DND-41 (cell line): ENCODE measurements around the gene SCLY.

ENCODE experiments used
- ATAC-seq: fragments of 200-7000 bp; cut with Tn5 transposase; 3 replicates; pipeline ENCODE4 v1.9.1; 2021; ENCODE audit warnings: low read depth; ENCODE audit not compliant: insufficient read depth
- DNase-seq: peaks from one replicate; pipeline ENCODE4 v3.0.0-alpha.2; 2020
- H2AFZ ChIP-seq: 2 replicates; pipeline ENCODE4 v1.6.0; 2012; ENCODE audit warnings: low read depth, low read length
- H3K27ac ChIP-seq: 2 replicates; pipeline ENCODE4 v1.5.1; 2012; ENCODE audit warnings: low read length, inconsistent platforms
- H3K27me3 ChIP-seq: fragments of 200-600 bp; sonication (generic); 2 replicates; pipeline ENCODE4 v1.6.0; 2012; ENCODE audit warnings: low read length, mild to moderate bottlenecking, inconsistent platforms; ENCODE audit not compliant: insufficient read depth, poor library complexity
- H3K36me3 ChIP-seq: 2 replicates; pipeline ENCODE4 v1.5.1; 2012; ENCODE audit warnings: low read length, inconsistent platforms; ENCODE audit not compliant: insufficient read depth
- H3K4me1 ChIP-seq: 2 replicates; pipeline ENCODE4 v1.5.1; 2012; ENCODE audit warnings: mild to moderate bottlenecking, low read length; ENCODE audit not compliant: insufficient read depth
- H3K4me2 ChIP-seq: 2 replicates; pipeline ENCODE4 v1.6.0; 2012; ENCODE audit warnings: mild to moderate bottlenecking, moderate library complexity, low read length, inconsistent platforms; ENCODE audit not compliant: insufficient read depth
- H3K4me3 ChIP-seq, 2 experiments: fragments of 200-600 bp in 1 of 2; shearing (Covaris generic) in 1 of 2; 2 replicates each; pipeline ENCODE4 v1.5.1; 2012 to 2016; ENCODE audit warnings: inconsistent platforms in 2 of 2, low read length in 2 of 2, mild to moderate bottlenecking in 2 of 2, low read depth in 1 of 2, moderate library complexity in 1 of 2
- H3K79me2 ChIP-seq: 2 replicates; pipeline ENCODE4 v1.6.0; 2012; ENCODE audit warnings: low read length, inconsistent platforms; ENCODE audit not compliant: insufficient read depth
- H3K9ac ChIP-seq: 2 replicates; pipeline ENCODE4 v1.6.0; 2012; ENCODE audit warnings: low read depth, mild to moderate bottlenecking, inconsistent platforms, low read length, moderate library complexity
- H3K9me3 ChIP-seq: 2 replicates; pipeline ENCODE4 v1.5.1; 2012; ENCODE audit warnings: low read length, moderate library complexity, mild to moderate bottlenecking, inconsistent platforms; ENCODE audit not compliant: insufficient read depth, severe bottlenecking
- H4K20me1 ChIP-seq: 2 replicates; pipeline ENCODE4 v1.6.0; 2012; ENCODE audit warnings: low read length; ENCODE audit not compliant: insufficient read depth
- EZH2 ChIP-seq: IDR thresholded peaks from 3 replicates; pipeline ENCODE4 v1.6.1; 2012; ENCODE audit warnings: borderline replicate concordance, low read depth, mild to moderate bottlenecking, moderate library complexity, low read length, inconsistent platforms; ENCODE audit not compliant: severe bottlenecking
- TF ChIP-seq, protein P1 (sequence below): IDR thresholded peaks from 2 replicates; pipeline ENCODE4 v1.5.1; 2012; ENCODE audit warnings: borderline replicate concordance, low read length, moderate library complexity, mild to moderate bottlenecking; ENCODE audit not compliant: poor library complexity, severe bottlenecking; ENCODE audit errors: extremely low read depth

Gene SCLY

DNA sequence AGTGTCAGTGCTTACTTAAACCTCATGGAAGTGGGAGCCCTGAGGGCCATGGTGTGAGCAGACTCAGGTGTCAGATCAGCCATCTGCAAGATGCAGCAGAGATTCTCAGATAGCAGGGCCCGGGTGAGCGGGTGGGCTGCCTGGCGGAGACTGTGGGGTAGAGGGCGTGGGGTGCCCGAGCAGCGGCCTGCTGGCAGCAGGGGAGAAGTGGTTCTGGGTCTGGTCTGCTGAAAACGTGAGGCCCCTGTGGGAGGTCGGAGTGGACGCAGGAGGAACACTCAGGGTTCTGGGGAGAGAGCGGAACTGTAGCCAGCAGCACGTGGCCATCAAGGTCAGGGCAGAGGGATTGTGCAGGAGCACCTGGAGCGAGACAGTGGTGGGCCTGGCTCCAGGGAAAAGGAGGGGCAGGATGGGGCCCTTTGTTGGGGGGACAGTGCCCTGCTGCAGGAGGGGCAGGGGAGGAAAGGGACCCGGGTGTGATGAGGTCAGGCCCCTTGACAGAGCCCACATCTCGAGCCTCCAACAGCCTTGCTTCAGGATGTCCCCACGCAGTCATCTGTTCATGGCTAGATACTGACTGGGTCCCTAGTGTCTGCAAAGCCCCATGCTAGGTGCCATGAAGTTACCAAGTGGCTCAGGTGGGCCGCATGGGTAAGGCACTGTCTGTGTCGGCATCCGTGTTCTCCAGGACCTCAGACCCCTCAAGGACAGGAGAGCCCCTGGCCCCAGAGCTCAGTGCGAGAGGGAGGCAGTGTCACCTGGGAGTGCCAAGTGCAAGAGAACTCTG lies 36.6 kb downstream of the SCLY start:
- H3K27ac ChIP-seq = no peak overlapping the region
- peaks cover 14% of the 10 kb centered on the region for H4K20me1 ChIP-seq
- no peak overlapping the region for H3K4me2 ChIP-seq
- TF ChIP-seq EZH2 = no peak
- TF ChIP-seq, protein P1, sequence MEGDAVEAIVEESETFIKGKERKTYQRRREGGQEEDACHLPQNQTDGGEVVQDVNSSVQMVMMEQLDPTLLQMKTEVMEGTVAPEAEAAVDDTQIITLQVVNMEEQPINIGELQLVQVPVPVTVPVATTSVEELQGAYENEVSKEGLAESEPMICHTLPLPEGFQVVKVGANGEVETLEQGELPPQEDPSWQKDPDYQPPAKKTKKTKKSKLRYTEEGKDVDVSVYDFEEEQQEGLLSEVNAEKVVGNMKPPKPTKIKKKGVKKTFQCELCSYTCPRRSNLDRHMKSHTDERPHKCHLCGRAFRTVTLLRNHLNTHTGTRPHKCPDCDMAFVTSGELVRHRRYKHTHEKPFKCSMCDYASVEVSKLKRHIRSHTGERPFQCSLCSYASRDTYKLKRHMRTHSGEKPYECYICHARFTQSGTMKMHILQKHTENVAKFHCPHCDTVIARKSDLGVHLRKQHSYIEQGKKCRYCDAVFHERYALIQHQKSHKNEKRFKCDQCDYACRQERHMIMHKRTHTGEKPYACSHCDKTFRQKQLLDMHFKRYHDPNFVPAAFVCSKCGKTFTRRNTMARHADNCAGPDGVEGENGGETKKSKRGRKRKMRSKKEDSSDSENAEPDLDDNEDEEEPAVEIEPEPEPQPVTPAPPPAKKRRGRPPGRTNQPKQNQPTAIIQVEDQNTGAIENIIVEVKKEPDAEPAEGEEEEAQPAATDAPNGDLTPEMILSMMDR = no peak
- no peak overlapping the region for H2AFZ ChIP-seq
- H3K9me3 ChIP-seq = no peaks in the 10 kb centered on the region
- no peaks in the 10 kb centered on the region for H3K27me3 ChIP-seq
- no peak for ATAC-seq
- H3K4me3 ChIP-seq = no peak overlapping the region
- no peak overlapping the region for H3K9ac ChIP-seq
- peak; percentile 3 for DNase-seq
- H3K79me2 ChIP-seq = no peaks in the 10 kb centered on the region
- no peaks in the 10 kb centered on the region for H3K4me1 ChIP-seq
- H3K36me3 ChIP-seq = peaks cover 31% of the 10 kb centered on the region

DNA sequence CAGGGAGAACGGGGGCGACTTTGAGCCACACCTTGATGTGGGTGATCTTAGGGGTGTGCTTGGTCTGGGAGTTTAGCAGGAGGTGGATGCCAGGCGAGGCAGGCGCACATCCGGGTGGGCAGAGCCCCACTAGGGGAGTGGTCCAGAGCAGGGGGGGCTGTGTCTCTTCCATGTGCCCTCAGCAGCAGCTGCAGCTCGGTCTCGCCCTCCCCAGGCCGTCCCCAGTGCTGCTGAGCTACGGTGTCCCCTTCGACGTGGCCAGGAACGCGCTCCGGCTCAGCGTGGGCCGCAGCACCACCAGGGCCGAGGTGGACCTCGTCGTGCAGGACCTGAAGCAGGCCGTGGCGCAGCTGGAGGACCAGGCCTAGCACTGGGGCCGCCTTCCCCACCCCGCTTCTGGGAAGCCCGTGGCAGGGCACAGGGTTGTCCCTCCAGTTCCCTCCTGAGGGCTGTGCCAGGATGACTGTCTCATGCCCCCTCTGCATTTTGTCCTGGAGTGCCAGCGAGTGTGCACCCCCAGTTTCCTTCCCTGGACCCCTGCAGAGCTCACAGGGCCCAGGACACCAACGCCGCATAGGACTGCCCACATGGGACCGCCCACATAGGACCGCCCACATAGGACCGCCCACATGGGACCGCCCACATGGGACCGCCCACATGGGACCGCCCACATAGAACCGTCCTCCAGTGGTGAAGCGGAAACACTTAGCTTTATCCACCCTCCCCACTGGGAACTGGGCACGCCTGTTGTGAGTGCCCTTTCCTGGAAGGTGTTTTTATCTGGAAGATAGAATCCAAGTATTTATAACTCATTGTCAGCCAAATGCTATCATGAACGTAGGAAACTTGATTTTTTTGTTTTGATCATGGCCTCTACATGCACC lies 37.4 kb downstream of the SCLY start:
- DNase-seq = peak; percentile 19
- no peak overlapping the region for H3K27ac ChIP-seq

DNA sequence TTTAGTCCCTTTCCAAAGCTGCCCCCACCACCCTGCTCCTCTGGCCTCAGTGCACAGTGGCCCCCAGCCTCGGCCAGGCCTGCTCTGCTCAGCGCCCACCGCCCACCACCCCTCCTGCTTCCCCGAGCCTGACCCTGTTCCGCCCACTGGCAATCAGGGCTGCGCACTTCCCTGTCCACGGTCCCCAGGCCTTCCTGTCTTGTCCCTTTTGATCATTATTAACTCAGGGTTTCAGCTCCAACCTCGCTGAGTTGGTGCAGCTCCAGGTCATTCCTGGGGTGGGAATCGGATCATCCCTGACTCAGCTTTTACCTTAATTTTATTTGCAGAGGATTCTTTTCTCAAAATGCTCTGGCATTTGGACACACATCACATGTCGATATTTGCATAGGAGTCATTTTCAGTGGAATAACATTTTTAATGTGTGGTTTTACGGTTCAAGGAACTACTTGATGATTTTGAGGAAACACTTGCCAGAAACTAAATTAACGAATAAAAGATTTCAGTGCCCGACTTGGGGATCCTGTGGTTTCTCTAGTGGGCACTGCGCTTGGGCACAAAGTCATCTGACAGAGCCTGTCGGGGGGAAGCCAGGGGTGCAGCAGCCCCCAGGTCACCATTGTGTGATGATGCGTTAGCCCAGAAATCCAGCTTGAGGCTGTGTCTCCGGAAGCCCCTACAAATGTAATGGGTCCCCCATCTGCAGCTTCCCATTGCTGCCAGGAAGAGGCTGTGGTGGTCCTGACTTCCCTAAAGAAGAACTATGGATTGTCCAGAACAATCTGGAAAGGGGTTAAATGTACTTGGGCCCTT lies 38.3 kb downstream of the SCLY start:
- no peak overlapping the region for H3K4me3 ChIP-seq
- H3K4me2 ChIP-seq = no peak overlapping the region
- H3K79me2 ChIP-seq = no peaks in the 10 kb centered on the region
- H3K4me1 ChIP-seq = no peaks in the 10 kb centered on the region
- peaks cover 14% of the 10 kb centered on the region for H4K20me1 ChIP-seq
- no peak for TF ChIP-seq EZH2
- TF ChIP-seq, protein P1 = no peak
- H3K27me3 ChIP-seq = no peaks in the 10 kb centered on the region
- DNase-seq = peak; percentile 5
- H2AFZ ChIP-seq = no peak overlapping the region
- H3K9ac ChIP-seq = no peak overlapping the region
- peaks cover 20% of the 10 kb centered on the region for H3K36me3 ChIP-seq
- H3K9me3 ChIP-seq = no peaks in the 10 kb centered on the region
- no peak for ATAC-seq
- H3K27ac ChIP-seq = no peak overlapping the region

More for the DNA sequence above, 37.4 kb downstream of the SCLY start:
- H3K36me3 ChIP-seq = peaks cover 25% of the 10 kb centered on the region
- no peaks in the 10 kb centered on the region for H3K27me3 ChIP-seq
- no peak overlapping the region for H2AFZ ChIP-seq
- no peaks in the 10 kb centered on the region for H3K4me1 ChIP-seq
- no peak overlapping the region for H3K4me3 ChIP-seq
- no peak overlapping the region for H3K9ac ChIP-seq
- no peaks in the 10 kb centered on the region for H3K79me2 ChIP-seq
- ATAC-seq = peak; percentile 76
- no peaks in the 10 kb centered on the region for H3K9me3 ChIP-seq
- TF ChIP-seq, protein P1 = no peak
- TF ChIP-seq EZH2 = no peak
- H4K20me1 ChIP-seq = peaks cover 14% of the 10 kb centered on the region
- no peak overlapping the region for H3K4me2 ChIP-seq
